Loucy (cell line): ENCODE data around the gene MCM5.

Source experiments
- H2AFZ ChIP-seq: fragments of 200-600 bp; sonication (generic); 2 replicates; pipeline ENCODE4 v1.6.0; 2016; ENCODE audit warnings: antibody characterized with exemption, mild to moderate bottlenecking, low read length, moderate library complexity
- H3F3A ChIP-seq: fragments of 200-600 bp; 2 replicates; pipeline ENCODE4 v1.6.0; 2016; ENCODE audit warnings: antibody characterized with exemption, low read depth, mild to moderate bottlenecking
- H3K27me3 ChIP-seq: fragments of 200-600 bp; sonication (generic); 2 replicates; pipeline ENCODE4 v1.6.1; 2014; ENCODE audit warnings: low read length, mild to moderate bottlenecking; ENCODE audit not compliant: insufficient read depth, poor library complexity, severe bottlenecking
- H3K36me3 ChIP-seq: fragments of 200-600 bp; sonication (generic); 2 replicates; pipeline ENCODE4 v1.6.1; 2016; ENCODE audit warnings: low read length; ENCODE audit not compliant: insufficient read depth
- H3K4me1 ChIP-seq: fragments of 200-600 bp; sonication (generic); 2 replicates; pipeline ENCODE4 v1.5.1; 2014; ENCODE audit warnings: low read length, mild to moderate bottlenecking; ENCODE audit not compliant: insufficient read depth, poor library complexity, severe bottlenecking
- H3K4me2 ChIP-seq: fragments of 200-600 bp; sonication (generic); 2 replicates; pipeline ENCODE4 v1.6.0; 2014; ENCODE audit warnings: antibody characterized with exemption, low read length, low read depth, mild to moderate bottlenecking; ENCODE audit not compliant: poor library complexity, severe bottlenecking
- H3K4me3 ChIP-seq: fragments of 200-600 bp; sonication (generic); 2 replicates; pipeline ENCODE4 v1.5.1; 2014; ENCODE audit warnings: low read length, mild to moderate bottlenecking, mixed read lengths; ENCODE audit not compliant: poor library complexity, severe bottlenecking
- H3K79me2 ChIP-seq: fragments of 200-600 bp; sonication (generic); 2 replicates; pipeline ENCODE4 v1.6.1; 2014; ENCODE audit warnings: low read length; ENCODE audit not compliant: insufficient read depth
- H3K9ac ChIP-seq: fragments of 200-600 bp; sonication (generic); 2 replicates; pipeline ENCODE4 v1.6.0; 2014; ENCODE audit warnings: mild to moderate bottlenecking, low read depth, low read length, moderate library complexity; ENCODE audit not compliant: poor library complexity, severe bottlenecking
- H3K9me2 ChIP-seq: fragments of 200-600 bp; sonication (generic); replicated peaks from 2 replicates; pipeline ENCODE4 v1.6.1; 2016; ENCODE audit warnings: low read depth, low read length, mixed read lengths
- H3K9me3 ChIP-seq: fragments of 200-600 bp; sonication (generic); 2 replicates; pipeline ENCODE4 v1.6.1; 2014; ENCODE audit warnings: mild to moderate bottlenecking, antibody characterized with exemption, low read length, low read depth; ENCODE audit not compliant: insufficient read depth
- H4K20me1 ChIP-seq: fragments of 200-600 bp; sonication (generic); 2 replicates; pipeline ENCODE4 v1.6.0; 2014; ENCODE audit warnings: antibody characterized with exemption, low read length, mild to moderate bottlenecking; ENCODE audit not compliant: insufficient read depth, poor library complexity, severe bottlenecking
- CTCF ChIP-seq: fragments of 200-600 bp; sonication (generic); conservative IDR thresholded peaks from 2 replicates; pipeline ENCODE4 v1.5.1; 2014; ENCODE audit warnings: mild to moderate bottlenecking, antibody characterized with exemption, low read length
- EZH2phosphoT487 ChIP-seq: fragments of 200-600 bp; IDR thresholded peaks from 2 replicates; pipeline ENCODE4 v1.6.1; 2018; ENCODE audit warnings: antibody characterized with exemption, mild to moderate bottlenecking, moderate library complexity, borderline replicate concordance

Gene MCM5

GRCh38 chr22:35367331-35367886 lies 32.5 kb upstream of the MCM5 start:
- H3K9me3 ChIP-seq = no peaks in the 10 kb centered on the region
- H2AFZ ChIP-seq = no peak overlapping the region
- TF ChIP-seq EZH2phosphoT487 (no peak), CTCF (no peak)
- no peak overlapping the region for H3K4me2 ChIP-seq
- H3K9me2 ChIP-seq = no peaks in the 10 kb centered on the region
- H4K20me1 ChIP-seq = no peaks in the 10 kb centered on the region
- H3K4me1 ChIP-seq = peaks cover 4% of the 10 kb centered on the region
- H3F3A ChIP-seq = no peaks in the 10 kb centered on the region
- no peak overlapping the region for H3K9ac ChIP-seq
- no peaks in the 10 kb centered on the region for H3K27me3 ChIP-seq
- H3K36me3 ChIP-seq = no peaks in the 10 kb centered on the region
- no peaks in the 10 kb centered on the region for H3K79me2 ChIP-seq
- H3K4me3 ChIP-seq = no peak overlapping the region

- TF ChIP-seq CTCF (no peak), EZH2phosphoT487 (no peak)
- Histone ChIP-seq H2AFZ (no peak overlapping the region), H3K36me3 (no peaks in the 10 kb centered on the region), H3K9ac (no peak overlapping the region), H3K27me3 (no peaks in the 10 kb centered on the region), H3K4me3 (no peak overlapping the region), H3F3A (no peaks in the 10 kb centered on the region), H3K4me1 (peaks cover 4% of the 10 kb centered on the region), H3K9me3 (no peaks in the 10 kb centered on the region), H4K20me1 (no peaks in the 10 kb centered on the region), H3K79me2 (no peaks in the 10 kb centered on the region), H3K9me2 (no peaks in the 10 kb centered on the region), H3K4me2 (no peak overlapping the region)
Observed at GRCh38 chr22:35368386-35368785, 31.6 kb upstream of the MCM5 start.

GRCh38 chr22:35369996-35370395 lies 29.9 kb upstream of the MCM5 start:
- H3K79me2 ChIP-seq = no peaks in the 10 kb centered on the region
- TF ChIP-seq CTCF (no peak), EZH2phosphoT487 (no peak)
- H3K9me2 ChIP-seq = no peaks in the 10 kb centered on the region
- H2AFZ ChIP-seq = 0 out of 2 replicates have a peak overlapping the region, but pooled peaks have one; percentile 7
- peaks cover 4% of the 10 kb centered on the region for H3K4me1 ChIP-seq
- H3K4me2 ChIP-seq = no peak overlapping the region
- H3K9me3 ChIP-seq = no peaks in the 10 kb centered on the region
- H4K20me1 ChIP-seq = no peaks in the 10 kb centered on the region
- no peak overlapping the region for H3K4me3 ChIP-seq
- no peaks in the 10 kb centered on the region for H3F3A ChIP-seq
- H3K36me3 ChIP-seq = no peaks in the 10 kb centered on the region
- no peak overlapping the region for H3K9ac ChIP-seq
- no peaks in the 10 kb centered on the region for H3K27me3 ChIP-seq
